ENCODE results near the gene NDUFB2.

DNA sequence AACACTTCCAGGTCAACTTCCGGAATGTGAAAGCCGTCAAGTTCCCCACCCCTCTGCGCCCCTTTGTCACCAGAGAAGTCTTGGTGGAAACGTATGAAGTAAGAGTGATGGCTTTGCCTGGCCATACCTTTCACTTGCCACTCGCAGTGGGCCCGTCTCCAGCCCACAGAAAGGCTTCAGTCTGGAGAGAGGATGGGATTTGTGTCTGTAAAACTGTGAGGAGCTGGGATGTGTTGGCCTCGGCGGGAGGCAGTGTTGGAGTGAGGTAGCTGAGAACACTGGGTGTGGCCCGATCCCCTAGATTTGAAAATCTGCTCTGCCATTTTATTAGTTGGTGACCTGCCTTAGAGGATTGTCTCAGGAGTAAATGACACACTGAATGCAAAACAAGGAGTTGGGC lies 17.3 kb upstream of the NDUFB2 start:
- TF ChIP-seq, protein P1, sequence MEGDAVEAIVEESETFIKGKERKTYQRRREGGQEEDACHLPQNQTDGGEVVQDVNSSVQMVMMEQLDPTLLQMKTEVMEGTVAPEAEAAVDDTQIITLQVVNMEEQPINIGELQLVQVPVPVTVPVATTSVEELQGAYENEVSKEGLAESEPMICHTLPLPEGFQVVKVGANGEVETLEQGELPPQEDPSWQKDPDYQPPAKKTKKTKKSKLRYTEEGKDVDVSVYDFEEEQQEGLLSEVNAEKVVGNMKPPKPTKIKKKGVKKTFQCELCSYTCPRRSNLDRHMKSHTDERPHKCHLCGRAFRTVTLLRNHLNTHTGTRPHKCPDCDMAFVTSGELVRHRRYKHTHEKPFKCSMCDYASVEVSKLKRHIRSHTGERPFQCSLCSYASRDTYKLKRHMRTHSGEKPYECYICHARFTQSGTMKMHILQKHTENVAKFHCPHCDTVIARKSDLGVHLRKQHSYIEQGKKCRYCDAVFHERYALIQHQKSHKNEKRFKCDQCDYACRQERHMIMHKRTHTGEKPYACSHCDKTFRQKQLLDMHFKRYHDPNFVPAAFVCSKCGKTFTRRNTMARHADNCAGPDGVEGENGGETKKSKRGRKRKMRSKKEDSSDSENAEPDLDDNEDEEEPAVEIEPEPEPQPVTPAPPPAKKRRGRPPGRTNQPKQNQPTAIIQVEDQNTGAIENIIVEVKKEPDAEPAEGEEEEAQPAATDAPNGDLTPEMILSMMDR (IDR thresholded peaks at IDR 0.05; ENCODE audit: low read depth, low read length, poor library complexity, severe bottlenecking), result no peak
- no peak for TF ChIP-seq EZH2phosphoT487 (IDR thresholded peaks at IDR 0.05; ENCODE audit: borderline replicate concordance, low read length)
